ENCODE results near the gene NCAPD3.

DNA sequence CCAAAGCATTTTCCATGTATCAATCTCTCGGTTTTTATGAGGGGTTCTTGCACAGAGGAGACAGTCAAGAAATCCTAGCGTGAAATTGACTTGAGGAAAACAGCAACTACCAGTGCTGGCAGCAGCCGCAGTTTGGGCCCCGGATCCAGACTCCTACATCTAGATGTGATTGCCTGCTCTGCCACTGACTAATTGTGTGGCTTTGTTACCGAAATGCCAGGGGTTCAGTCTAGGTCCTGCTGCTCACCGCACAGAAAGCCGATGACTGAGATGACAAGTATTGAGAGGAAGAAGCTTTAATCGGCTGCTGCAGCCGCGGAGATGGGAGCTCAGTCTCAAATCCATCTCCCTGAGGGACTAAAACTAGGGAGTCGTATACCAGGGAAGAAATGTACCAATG lies 44.2 kb upstream of the NCAPD3 start:
- TF ChIP-seq, protein P1, sequence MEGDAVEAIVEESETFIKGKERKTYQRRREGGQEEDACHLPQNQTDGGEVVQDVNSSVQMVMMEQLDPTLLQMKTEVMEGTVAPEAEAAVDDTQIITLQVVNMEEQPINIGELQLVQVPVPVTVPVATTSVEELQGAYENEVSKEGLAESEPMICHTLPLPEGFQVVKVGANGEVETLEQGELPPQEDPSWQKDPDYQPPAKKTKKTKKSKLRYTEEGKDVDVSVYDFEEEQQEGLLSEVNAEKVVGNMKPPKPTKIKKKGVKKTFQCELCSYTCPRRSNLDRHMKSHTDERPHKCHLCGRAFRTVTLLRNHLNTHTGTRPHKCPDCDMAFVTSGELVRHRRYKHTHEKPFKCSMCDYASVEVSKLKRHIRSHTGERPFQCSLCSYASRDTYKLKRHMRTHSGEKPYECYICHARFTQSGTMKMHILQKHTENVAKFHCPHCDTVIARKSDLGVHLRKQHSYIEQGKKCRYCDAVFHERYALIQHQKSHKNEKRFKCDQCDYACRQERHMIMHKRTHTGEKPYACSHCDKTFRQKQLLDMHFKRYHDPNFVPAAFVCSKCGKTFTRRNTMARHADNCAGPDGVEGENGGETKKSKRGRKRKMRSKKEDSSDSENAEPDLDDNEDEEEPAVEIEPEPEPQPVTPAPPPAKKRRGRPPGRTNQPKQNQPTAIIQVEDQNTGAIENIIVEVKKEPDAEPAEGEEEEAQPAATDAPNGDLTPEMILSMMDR (IDR thresholded peaks at IDR 0.05; ENCODE audit: low read depth, low read length, poor library complexity, severe bottlenecking) = no peak
- TF ChIP-seq EZH2phosphoT487 (IDR thresholded peaks at IDR 0.05; ENCODE audit: borderline replicate concordance, low read length) = no peak

All from DOHH2 (cell line).